ENCODE results near the gene SORCS2.

DNA sequence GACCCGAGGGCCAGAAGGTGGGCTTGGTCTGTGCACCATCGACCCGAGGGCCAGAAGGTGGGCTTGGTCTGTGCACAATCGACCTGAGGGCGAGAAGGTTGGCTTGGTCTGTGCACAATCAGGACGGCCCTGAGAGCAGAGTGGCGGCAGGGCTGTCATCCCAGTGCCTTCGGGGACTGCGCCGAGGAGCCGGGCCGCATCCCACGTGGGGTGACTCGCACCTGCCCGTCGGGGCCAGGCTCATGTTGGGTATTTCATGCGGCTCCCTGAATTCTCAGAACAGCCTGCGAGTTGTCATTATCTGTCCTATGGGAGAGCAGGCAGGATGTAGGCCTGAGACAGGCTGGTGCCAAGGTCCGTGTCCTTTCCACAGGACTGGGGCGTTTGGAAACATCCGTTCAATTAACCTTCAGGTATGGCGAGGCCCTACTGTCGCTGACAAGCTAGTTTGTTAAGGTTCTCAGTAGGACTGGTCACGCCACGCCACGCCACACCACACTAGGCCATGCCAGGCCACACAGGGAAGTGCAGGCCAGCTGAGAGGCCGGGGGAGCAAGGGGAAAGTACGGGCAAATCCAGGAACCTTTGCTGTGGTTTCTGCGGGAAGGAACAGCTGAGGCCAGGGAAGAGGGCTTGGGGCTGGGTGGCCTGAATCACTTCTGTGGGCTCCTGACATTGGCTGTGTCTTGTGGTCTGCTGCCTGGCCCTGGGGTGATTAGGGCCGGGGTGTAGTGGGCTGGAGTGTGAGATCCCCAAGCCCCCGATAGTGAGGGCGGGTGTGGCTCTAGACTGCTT lies 564.4 kb downstream of the SORCS2 start:
- TF ChIP-seq, protein P1, sequence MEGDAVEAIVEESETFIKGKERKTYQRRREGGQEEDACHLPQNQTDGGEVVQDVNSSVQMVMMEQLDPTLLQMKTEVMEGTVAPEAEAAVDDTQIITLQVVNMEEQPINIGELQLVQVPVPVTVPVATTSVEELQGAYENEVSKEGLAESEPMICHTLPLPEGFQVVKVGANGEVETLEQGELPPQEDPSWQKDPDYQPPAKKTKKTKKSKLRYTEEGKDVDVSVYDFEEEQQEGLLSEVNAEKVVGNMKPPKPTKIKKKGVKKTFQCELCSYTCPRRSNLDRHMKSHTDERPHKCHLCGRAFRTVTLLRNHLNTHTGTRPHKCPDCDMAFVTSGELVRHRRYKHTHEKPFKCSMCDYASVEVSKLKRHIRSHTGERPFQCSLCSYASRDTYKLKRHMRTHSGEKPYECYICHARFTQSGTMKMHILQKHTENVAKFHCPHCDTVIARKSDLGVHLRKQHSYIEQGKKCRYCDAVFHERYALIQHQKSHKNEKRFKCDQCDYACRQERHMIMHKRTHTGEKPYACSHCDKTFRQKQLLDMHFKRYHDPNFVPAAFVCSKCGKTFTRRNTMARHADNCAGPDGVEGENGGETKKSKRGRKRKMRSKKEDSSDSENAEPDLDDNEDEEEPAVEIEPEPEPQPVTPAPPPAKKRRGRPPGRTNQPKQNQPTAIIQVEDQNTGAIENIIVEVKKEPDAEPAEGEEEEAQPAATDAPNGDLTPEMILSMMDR (IDR thresholded peaks at IDR 0.05 in 4 of 5, conservative IDR thresholded peaks at IDR 0.05 in 1 of 5): no peak
- TF ChIP-seq POLR2A (IDR thresholded peaks at IDR 0.05): no peak

Measured in gastrocnemius medialis (tissue), 4 donors.